Measurements from ENCODE around the gene SRSF6.

DNA sequence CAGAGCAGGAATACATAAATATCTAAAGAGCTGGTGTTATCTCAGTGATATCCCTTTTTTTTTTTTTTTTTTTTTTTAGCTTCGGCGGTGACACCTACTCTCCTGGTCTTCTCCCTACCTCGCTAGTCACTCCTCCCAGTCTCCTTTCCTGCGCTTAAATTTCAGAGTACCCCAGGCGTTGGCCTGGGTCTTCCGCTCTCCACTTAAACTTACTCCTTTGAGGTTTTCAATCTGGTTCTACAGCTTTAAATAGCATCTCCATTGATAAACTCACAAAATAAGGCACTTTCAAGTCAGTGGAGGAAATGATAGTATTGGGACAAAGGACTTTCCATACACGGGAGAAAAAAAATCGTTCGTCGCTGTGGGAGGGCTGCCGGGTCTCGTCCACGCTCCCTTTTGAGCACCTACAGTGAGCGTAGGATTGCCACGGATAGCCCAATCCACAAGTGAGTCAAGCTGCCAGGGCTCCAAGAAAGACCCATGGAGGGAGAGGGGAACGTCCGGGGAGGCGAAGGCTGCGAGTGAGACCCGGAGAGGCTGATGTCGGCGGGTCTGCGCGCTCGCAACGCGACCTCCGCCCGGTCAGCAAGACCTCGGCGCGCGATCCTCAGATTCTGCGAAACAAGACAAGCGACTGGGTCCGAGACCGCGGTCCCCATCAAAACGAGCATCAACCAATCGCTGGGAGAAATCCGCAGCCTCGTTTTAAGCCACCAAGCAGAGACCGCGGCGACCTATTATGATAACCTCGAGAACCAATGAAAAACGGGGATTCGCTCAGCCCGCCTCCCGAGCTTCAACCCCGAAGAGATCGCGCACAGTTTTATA lies 672 bp upstream of the SRSF6 start:
- TF ChIP-seq, protein P1, sequence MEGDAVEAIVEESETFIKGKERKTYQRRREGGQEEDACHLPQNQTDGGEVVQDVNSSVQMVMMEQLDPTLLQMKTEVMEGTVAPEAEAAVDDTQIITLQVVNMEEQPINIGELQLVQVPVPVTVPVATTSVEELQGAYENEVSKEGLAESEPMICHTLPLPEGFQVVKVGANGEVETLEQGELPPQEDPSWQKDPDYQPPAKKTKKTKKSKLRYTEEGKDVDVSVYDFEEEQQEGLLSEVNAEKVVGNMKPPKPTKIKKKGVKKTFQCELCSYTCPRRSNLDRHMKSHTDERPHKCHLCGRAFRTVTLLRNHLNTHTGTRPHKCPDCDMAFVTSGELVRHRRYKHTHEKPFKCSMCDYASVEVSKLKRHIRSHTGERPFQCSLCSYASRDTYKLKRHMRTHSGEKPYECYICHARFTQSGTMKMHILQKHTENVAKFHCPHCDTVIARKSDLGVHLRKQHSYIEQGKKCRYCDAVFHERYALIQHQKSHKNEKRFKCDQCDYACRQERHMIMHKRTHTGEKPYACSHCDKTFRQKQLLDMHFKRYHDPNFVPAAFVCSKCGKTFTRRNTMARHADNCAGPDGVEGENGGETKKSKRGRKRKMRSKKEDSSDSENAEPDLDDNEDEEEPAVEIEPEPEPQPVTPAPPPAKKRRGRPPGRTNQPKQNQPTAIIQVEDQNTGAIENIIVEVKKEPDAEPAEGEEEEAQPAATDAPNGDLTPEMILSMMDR (conservative IDR thresholded peaks at IDR 0.05; ENCODE audit: low read depth, low read length): no peak
- TF ChIP-seq EZH2phosphoT487 (IDR thresholded peaks at IDR 0.05; ENCODE audit: borderline replicate concordance, low read length) (no peak), EZH2 (IDR thresholded peaks at IDR 0.05; ENCODE audit: low read length, unreplicated experiment) (no peak)
